ENCODE data around the gene MTHFD2L. TPM values are rescaled to one million over a fixed set of nuclear protein-coding genes. Genes with fewer than 3 reads are reported as not detected.

Gene MTHFD2L
- total and polyA plus RNA-seq, 9 of the 15 experiments (the other 6 are each of a cell fraction or from before 2014, with no cell fraction given) = 10.0 to 39.0 (median 26.0) TPM

- CTCF ChIA-PET (ENCODE audit: low intra/inter-chr PET ratio) = no interaction called here
- no peak overlapping the region for H3K27ac ChIP-seq (ENCODE audit: extremely low read depth, low read depth, low read length)
- no peaks in the 10 kb centered on the region for H3K9me3 ChIP-seq (replicated peaks; ENCODE audit: control insufficient read depth, insufficient read depth, low read depth, low read length)
- no peak overlapping the region for H3K4me3 ChIP-seq
- peaks cover 37% of the 10 kb centered on the region; the same call in 2 of the 3 replicates for H3K36me3 ChIP-seq (ENCODE audit: control insufficient read depth, insufficient read depth, low read length)
- H3K4me2 ChIP-seq (ENCODE audit: insufficient read depth, low read length) = no peak overlapping the region
- BruUV-seq (replicated peaks) = no TSS peak
- in situ Hi-C loops (cut with MboI) (no loop called here), intact Hi-C loops (cut with micrococcal nuclease) (no loop called here)
- 76% methylated on average over 1 of the region's 1 CpG for WGBS (ENCODE audit: insufficient coverage, low coverage, missing lambda C conversion rate)
- no peak overlapping the region for H2AFZ ChIP-seq (ENCODE audit: low read depth, low read length)
- POLR2A ChIA-PET = interaction anchor here (1.2 to 1.3 kb wide), 2 partner anchors 10 to 69 kb away, joined by 3 to 5 read pairs; partner anchors contain the start of gene EPGN
- ATAC-seq (no peak), DNase-seq (ENCODE audit: extremely low read depth in 1 of 4, low spot score in 3 of 4) (no peak), FAIRE-seq (no peak)
- H3K4me1 ChIP-seq (replicated peaks in 1 of 2; ENCODE audit: control insufficient read depth in 2 of 2, insufficient read depth in 2 of 2, low read length in 2 of 2) = no peaks in the 10 kb centered on the region
- H3K27me3 ChIP-seq (ENCODE audit: control insufficient read depth in 2 of 2, insufficient read depth in 2 of 2, low read length in 2 of 2) = no peaks in the 10 kb centered on the region
- H4K20me1 ChIP-seq (replicated peaks; ENCODE audit: control insufficient read depth, insufficient read depth, low read length) = no peaks in the 10 kb centered on the region
- no peak overlapping the region for H3K9ac ChIP-seq (ENCODE audit: insufficient read depth in 1 of 2, low read depth in 2 of 2, low read length in 2 of 2)
- peaks cover 95% of the 10 kb centered on the region for H3K79me2 ChIP-seq (ENCODE audit: control insufficient read depth, insufficient read depth, low read length)
- H3K9me1 ChIP-seq (ENCODE audit: control insufficient read depth, insufficient read depth, low read length) = no peaks in the 10 kb centered on the region
- TF ChIP-seq ZNF655 (CRISPR knock-in tag; IDR thresholded peaks at IDR 0.05) (no peak), ZBTB43 (CRISPR knock-in tag; IDR thresholded peaks at IDR 0.05) (no peak), ETS1 (conservative IDR thresholded peaks at IDR 0.05; ENCODE audit: control insufficient read depth, low read depth, low read length) (no peak), COPS2 (conservative IDR thresholded peaks at IDR 0.05) (no peak), U2AF1 (optimal IDR thresholded peaks at IDR 0.05; ENCODE audit: low read depth, low read length) (no peak), LARP7 (IDR thresholded peaks at IDR 0.05) (no peak), RFX5 (IDR thresholded peaks at IDR 0.05; ENCODE audit: low read depth, low read length) (no peak), ZBTB7A (IDR thresholded peaks at IDR 0.05; ENCODE audit: borderline replicate concordance, control insufficient read depth, low read depth, low read length) (no peak), TEAD1 (CRISPR knock-in tag; IDR thresholded peaks at IDR 0.05) (no peak), ATF6 (CRISPR knock-in tag; IDR thresholded peaks at IDR 0.05) (no peak), CC2D1A (IDR thresholded peaks at IDR 0.05) (no peak), MYBL2 (IDR thresholded peaks at IDR 0.05; ENCODE audit: low read depth) (no peak), MYBL2 (CRISPR knock-in tag; IDR thresholded peaks at IDR 0.05; ENCODE audit: borderline replicate concordance) (no peak), ZNF584 (CRISPR knock-in tag; IDR thresholded peaks at IDR 0.05; ENCODE audit: low read depth) (no peak), MIER1 (IDR thresholded peaks at IDR 0.05; ENCODE audit: low read depth) (no peak), GMEB1 (CRISPR knock-in tag; IDR thresholded peaks at IDR 0.05) (no peak)
Observed at GRCh38 chr4:74297539-74297938, 139.6 kb downstream of the MTHFD2L start.

Measured in K562 (cell line).